Tibial nerve (tissue), 4 donors: ENCODE measurements around the gene GCNT2.

Experiments
- CTCF ChIP-seq, 5 experiments: fragments of 200-600 bp in 3 of 5; fragments of 450-650 bp in 2 of 5; sonication (generic) in 3 of 5; IDR thresholded peaks; one replicate each; pipeline ENCODE4 v1.5.1; 2016 to 2019; ENCODE audit warnings: antibody characterized with exemption in 5 of 5, mild to moderate bottlenecking in 3 of 5, moderate library complexity in 2 of 5
- EP300 ChIP-seq, 2 donors: sonication (generic); formaldehyde crosslinking; IDR thresholded peaks; one replicate each; pipeline ENCODE4 v1.6.1; 2017; ENCODE audit warnings: antibody characterized with exemption in 2 of 2, mild to moderate bottlenecking in 1 of 2
- POLR2A ChIP-seq, 2 donors: fragments of 450-650 bp; IDR thresholded peaks; one replicate each; pipeline ENCODE4 v1.6.1; 2017; ENCODE audit warnings: antibody characterized with exemption in 2 of 2, mild to moderate bottlenecking in 2 of 2, moderate library complexity in 2 of 2

GRCh38 chr6:10532392-10532791, 11.2 kb downstream of the GCNT2 start:
- TF ChIP-seq CTCF (IDR thresholded peaks at IDR 0.05) = no peak
- TF ChIP-seq POLR2A (IDR thresholded peaks at IDR 0.05) = no peak
- TF ChIP-seq EP300 (IDR thresholded peaks at IDR 0.05) = no peak
